ENCODE measurements around the gene CELF1. TPM values are rescaled to one million over a fixed set of nuclear protein-coding genes. Genes with fewer than 3 reads are reported as not detected.

The CELF1 gene
- total RNA-seq, 1 donor from 2014 or later = 82.2 TPM

- peaks cover 28% of the 10 kb centered on the region for H3K36me3 Mint-ChIP-seq (ENCODE audit: low read depth)
- peaks cover 44% of the 10 kb centered on the region for H3K4me1 Mint-ChIP-seq (ENCODE audit: low read depth)
- H3K27ac Mint-ChIP-seq (ENCODE audit: unreplicated experiment) = peak overlapping the region; percentile 2
- no peak for DNase-seq (ENCODE audit: low spot score)
- no peak for TF ChIP-seq CTCF (IDR thresholded peaks at IDR 0.05)
- H3K9me3 Mint-ChIP-seq (ENCODE audit: low read depth) = no peaks in the 10 kb centered on the region
- H3K27me3 Mint-ChIP-seq (ENCODE audit: low read depth) = no peaks in the 10 kb centered on the region
- no peak overlapping the region for H3K4me3 Mint-ChIP-seq (ENCODE audit: unreplicated experiment)
These were observed 84.2 kb downstream of the CELF1 start for GRCh38 chr11:47468598-47469214.

- Mint-ChIP-seq H3K9me3 (ENCODE audit: low read depth) (no peaks in the 10 kb centered on the region), H3K27me3 (ENCODE audit: low read depth) (no peaks in the 10 kb centered on the region), H3K27ac (ENCODE audit: unreplicated experiment) (no peak overlapping the region), H3K36me3 (ENCODE audit: low read depth) (peaks cover 18% of the 10 kb centered on the region), H3K4me3 (ENCODE audit: unreplicated experiment) (no peak overlapping the region), H3K4me1 (ENCODE audit: low read depth) (peaks cover 44% of the 10 kb centered on the region)
- DNase-seq (ENCODE audit: low spot score) = peak; percentile 43
- TF ChIP-seq CTCF (IDR thresholded peaks at IDR 0.05) = no peak
These were observed 85.6 kb downstream of the CELF1 start for GRCh38 chr11:47467357-47467756.

GRCh38 chr11:47466701-47467250 lies 86.2 kb downstream of the CELF1 start:
- Mint-ChIP-seq H3K4me3 (ENCODE audit: unreplicated experiment) (no peak overlapping the region), H3K36me3 (ENCODE audit: low read depth) (peaks cover 18% of the 10 kb centered on the region)
- DNase-seq (ENCODE audit: low spot score) = peak; percentile 75

GRCh38 chr11:47466201-47466600 lies 86.7 kb downstream of the CELF1 start:
- Mint-ChIP-seq H3K36me3 (ENCODE audit: low read depth) (peaks cover 16% of the 10 kb centered on the region), H3K9me3 (ENCODE audit: low read depth) (no peaks in the 10 kb centered on the region), H3K27me3 (ENCODE audit: low read depth) (no peaks in the 10 kb centered on the region), H3K4me3 (ENCODE audit: unreplicated experiment) (no peak overlapping the region), H3K4me1 (ENCODE audit: low read depth) (peaks cover 44% of the 10 kb centered on the region), H3K27ac (ENCODE audit: unreplicated experiment) (peak overlapping the region; percentile 82)
- DNase-seq (ENCODE audit: low spot score) = no peak
- no peak for TF ChIP-seq CTCF (IDR thresholded peaks at IDR 0.05)

More at GRCh38 chr11:47466701-47467250, 86.2 kb downstream of the CELF1 start:
- Mint-ChIP-seq H3K9me3 (ENCODE audit: low read depth) (no peaks in the 10 kb centered on the region), H3K27me3 (ENCODE audit: low read depth) (no peaks in the 10 kb centered on the region), H3K4me1 (ENCODE audit: low read depth) (peaks cover 44% of the 10 kb centered on the region), H3K27ac (ENCODE audit: unreplicated experiment) (peak overlapping the region; percentile 82)
- no peak for TF ChIP-seq CTCF (IDR thresholded peaks at IDR 0.05)

- H3K4me1 Mint-ChIP-seq (ENCODE audit: low read depth) = peaks cover 45% of the 10 kb centered on the region
- no peaks in the 10 kb centered on the region for H3K27me3 Mint-ChIP-seq (ENCODE audit: low read depth)
- peaks cover 11% of the 10 kb centered on the region for H3K36me3 Mint-ChIP-seq (ENCODE audit: low read depth)
- H3K9me3 Mint-ChIP-seq (ENCODE audit: low read depth) = no peaks in the 10 kb centered on the region
- no peak for DNase-seq (ENCODE audit: low spot score)
- H3K4me3 Mint-ChIP-seq (ENCODE audit: unreplicated experiment) = no peak overlapping the region
- peak overlapping the region; percentile 45 for H3K27ac Mint-ChIP-seq (ENCODE audit: unreplicated experiment)
- no peak for TF ChIP-seq CTCF (IDR thresholded peaks at IDR 0.05)
These were observed 88.4 kb downstream of the CELF1 start for GRCh38 chr11:47464483-47464882.
